ENCODE data around the gene ACOX3.

Gene ACOX3

DNA sequence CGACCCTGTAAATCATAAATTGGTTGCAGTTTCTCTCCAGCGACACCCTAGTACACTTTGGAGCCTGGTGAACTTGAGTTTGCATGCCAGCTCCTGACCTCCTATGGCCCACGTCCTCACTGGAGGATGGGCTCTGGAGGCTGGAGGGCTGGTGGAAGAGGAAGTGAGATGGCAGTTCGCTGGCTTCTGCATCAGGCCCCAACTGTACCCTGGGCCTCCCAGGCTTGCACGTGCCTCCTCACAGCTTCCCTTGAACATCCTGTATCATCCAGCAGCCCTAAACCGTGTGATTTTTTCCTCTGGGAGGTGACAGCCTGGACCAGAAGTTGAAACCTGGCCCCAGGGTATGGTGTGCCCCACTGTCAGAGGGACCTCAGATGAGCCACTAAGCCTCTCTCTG lies 92.5 kb downstream of the ACOX3 start:
- no peaks in the 10 kb centered on the region for H3K79me1 ChIP-seq (ENCODE audit: low read depth, low read length)
- no peak overlapping the region for H4K8ac ChIP-seq (ENCODE audit: low read depth, low read length)
- no peak overlapping the region for H3K23ac ChIP-seq (ENCODE audit: low read depth, low read length, poor library complexity)
- no peak overlapping the region for H2AFZ ChIP-seq (ENCODE audit: low read length)
- H2BK5ac ChIP-seq (ENCODE audit: low read length) = no peak overlapping the region
- no peak overlapping the region for H3K4me2 ChIP-seq (ENCODE audit: insufficient read depth, low read length, poor library complexity, severe bottlenecking)
- no peak for DNase-seq (ENCODE audit: low spot score)
- H3K36me3 ChIP-seq (replicated peaks in 1 of 2; ENCODE audit: control insufficient read depth in 2 of 2, insufficient read depth in 2 of 2, low read length in 2 of 2) = no peaks in the 10 kb centered on the region
- H3K14ac ChIP-seq (ENCODE audit: low read length) = no peak overlapping the region
- H3K4me3 ChIP-seq (ENCODE audit: low read length in 2 of 2) = no peak overlapping the region
- H2BK15ac ChIP-seq (ENCODE audit: low read length) = peak overlapping the region; percentile 35
- H3K27ac ChIP-seq (replicated peaks; ENCODE audit: low read length) = no peak overlapping the region
- no peak overlapping the region for H2BK12ac ChIP-seq (ENCODE audit: low read length)
- no CpG with 5 or more reads among the region's 6 CpGs for WGBS, 2 donors (ENCODE audit: extremely low coverage in 2 of 2, insufficient read length in 2 of 2, insufficient replicate concordance in 1 of 2)
- no peak overlapping the region for H3K18ac ChIP-seq (ENCODE audit: low read length)
- H3K4ac ChIP-seq (ENCODE audit: low read length) = no peak overlapping the region
- no peak overlapping the region for H2AK5ac ChIP-seq (ENCODE audit: low read depth, low read length)
- H4K91ac ChIP-seq (ENCODE audit: low read depth, low read length, poor library complexity) = no peak overlapping the region
- peaks cover 0 to 3% of the 10 kb centered on the region in 2 donors for H3K9me3 ChIP-seq (replicated peaks in 1 of 2; ENCODE audit: control insufficient read depth in 2 of 2, insufficient read depth in 1 of 2, low read depth in 1 of 2, low read length in 2 of 2)
- H3K9ac ChIP-seq (ENCODE audit: low read depth, low read length, poor library complexity) = no peak overlapping the region
- no peak overlapping the region for H2BK120ac ChIP-seq (ENCODE audit: low read depth, low read length)
- no peaks in the 10 kb centered on the region for H3K27me3 ChIP-seq (ENCODE audit: control insufficient read depth in 3 of 3, insufficient read depth in 3 of 3, low read depth in 1 of 3, low read length in 3 of 3)
- peaks cover 6% of the 10 kb centered on the region in 2 donors for H3K4me1 ChIP-seq (ENCODE audit: control insufficient read depth in 2 of 2, insufficient read depth in 1 of 2, low read depth in 1 of 2, low read length in 2 of 2)

DNA sequence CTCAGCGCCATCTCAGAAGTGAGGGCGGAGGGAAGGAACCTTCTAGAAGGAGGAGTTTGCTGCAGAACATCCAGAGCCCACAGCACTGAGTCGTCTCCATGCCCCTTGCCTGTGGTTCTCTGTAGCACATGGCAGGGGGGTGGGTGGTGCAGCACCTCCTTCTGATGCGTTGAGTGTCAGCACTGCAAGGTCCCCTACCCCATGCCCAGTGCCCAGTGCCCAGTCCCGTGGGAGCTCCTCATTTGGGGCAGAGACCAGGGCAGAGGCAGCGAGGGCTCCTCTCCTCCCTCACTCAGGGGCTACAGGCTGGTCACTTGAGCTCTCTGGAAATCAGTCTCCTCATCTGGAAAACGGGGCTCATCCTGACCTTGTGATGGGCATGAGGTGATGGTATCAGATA lies 92.9 kb downstream of the ACOX3 start:
- WGBS, 2 donors (ENCODE audit: extremely low coverage in 2 of 2, insufficient read length in 2 of 2, insufficient replicate concordance in 1 of 2) = no CpG with 5 or more reads among the region's 7 CpGs
- H2AK5ac ChIP-seq (ENCODE audit: low read depth, low read length) = no peak overlapping the region

DNA sequence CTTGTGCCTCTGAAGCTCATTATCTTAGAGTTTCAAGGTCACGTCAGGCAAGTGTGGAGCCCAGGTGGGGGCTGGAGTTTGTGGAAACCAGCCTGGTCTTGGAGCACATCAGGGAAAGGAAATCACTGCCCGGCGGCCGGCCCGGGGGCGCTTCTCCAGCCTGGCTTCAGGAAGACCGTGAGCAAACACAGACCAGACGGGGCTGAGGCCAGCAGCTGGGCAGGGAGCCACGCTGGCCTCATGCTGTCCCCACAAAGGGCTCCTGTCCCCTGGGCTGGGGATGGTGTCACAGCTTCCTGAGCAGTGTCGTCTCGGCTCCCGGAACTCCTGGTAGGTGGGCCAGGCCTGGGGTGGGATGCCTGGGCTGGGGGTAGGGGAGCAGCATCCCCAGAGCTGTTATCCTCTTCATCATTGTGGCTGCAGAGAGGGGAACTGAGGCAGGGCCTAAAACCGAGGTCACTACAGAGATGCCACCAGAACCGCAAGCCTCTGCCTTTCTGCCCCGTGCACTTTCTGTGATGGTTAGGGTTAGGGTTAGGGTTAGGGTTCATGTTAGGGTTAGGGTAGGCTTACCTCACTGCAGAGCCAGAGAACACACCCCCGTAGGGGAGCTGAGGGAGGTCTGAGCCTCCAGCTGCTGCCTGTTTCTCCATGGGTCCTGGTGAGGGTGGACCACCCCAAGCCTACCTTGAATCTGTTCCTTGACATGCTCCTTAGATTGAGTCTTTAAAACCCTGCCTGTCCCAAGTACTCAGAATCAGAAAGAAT lies 93.5 kb downstream of the ACOX3 start:
- H3K18ac ChIP-seq (ENCODE audit: low read length) = peak overlapping the region; percentile 68
- no peak for DNase-seq (ENCODE audit: low spot score)
- H3K4me2 ChIP-seq (ENCODE audit: insufficient read depth, low read length, poor library complexity, severe bottlenecking) = no peak overlapping the region
- no peak overlapping the region for H3K4me3 ChIP-seq (ENCODE audit: low read length in 2 of 2)
- no peak overlapping the region for H4K91ac ChIP-seq (ENCODE audit: low read depth, low read length, poor library complexity)
- H3K23ac ChIP-seq (ENCODE audit: low read depth, low read length, poor library complexity) = no peak overlapping the region
- no peaks in the 10 kb centered on the region for H3K27me3 ChIP-seq (ENCODE audit: control insufficient read depth in 3 of 3, insufficient read depth in 3 of 3, low read depth in 1 of 3, low read length in 3 of 3)
- no peak overlapping the region for H2BK12ac ChIP-seq (ENCODE audit: low read length)
- no peak overlapping the region for H3K9ac ChIP-seq (ENCODE audit: low read depth, low read length, poor library complexity)
- H2BK15ac ChIP-seq (ENCODE audit: low read length) = peak overlapping the region; percentile 35
- H3K27ac ChIP-seq (replicated peaks; ENCODE audit: low read length) = no peak overlapping the region
- H2AK5ac ChIP-seq (ENCODE audit: low read depth, low read length) = peak overlapping the region; percentile 42
- no peak overlapping the region for H2BK5ac ChIP-seq (ENCODE audit: low read length)
- no peaks in the 10 kb centered on the region for H3K79me1 ChIP-seq (ENCODE audit: low read depth, low read length)
- no peak overlapping the region for H4K8ac ChIP-seq (ENCODE audit: low read depth, low read length)
- WGBS, 2 donors (ENCODE audit: extremely low coverage in 2 of 2, insufficient read length in 2 of 2, insufficient replicate concordance in 1 of 2) = no CpG with 5 or more reads among the region's 16 CpGs
- no peaks in the 10 kb centered on the region for H3K36me3 ChIP-seq (replicated peaks in 1 of 2; ENCODE audit: control insufficient read depth in 2 of 2, insufficient read depth in 2 of 2, low read length in 2 of 2)
- H3K14ac ChIP-seq (ENCODE audit: low read length) = no peak overlapping the region
- no peak overlapping the region for H2AFZ ChIP-seq (ENCODE audit: low read length)
- H3K9me3 ChIP-seq (replicated peaks in 1 of 2; ENCODE audit: control insufficient read depth in 2 of 2, insufficient read depth in 1 of 2, low read depth in 1 of 2, low read length in 2 of 2) = peaks cover 0 to 3% of the 10 kb centered on the region in 2 donors
- no peak overlapping the region for H3K4ac ChIP-seq (ENCODE audit: low read length)
- H3K4me1 ChIP-seq (ENCODE audit: control insufficient read depth in 2 of 2, insufficient read depth in 1 of 2, low read depth in 1 of 2, low read length in 2 of 2) = peaks cover 3 to 5% of the 10 kb centered on the region in 2 donors
- H2BK120ac ChIP-seq (ENCODE audit: low read depth, low read length) = no peak overlapping the region

More for the DNA sequence above, 92.9 kb downstream of the ACOX3 start:
- peak overlapping the region; percentile 35 for H2BK15ac ChIP-seq (ENCODE audit: low read length)
- H3K36me3 ChIP-seq (replicated peaks in 1 of 2; ENCODE audit: control insufficient read depth in 2 of 2, insufficient read depth in 2 of 2, low read length in 2 of 2) = no peaks in the 10 kb centered on the region
- no peak overlapping the region for H3K4me3 ChIP-seq (ENCODE audit: low read length in 2 of 2)
- no peak overlapping the region for H2AFZ ChIP-seq (ENCODE audit: low read length)
- H3K9ac ChIP-seq (ENCODE audit: low read depth, low read length, poor library complexity) = no peak overlapping the region
- no peak overlapping the region for H3K4me2 ChIP-seq (ENCODE audit: insufficient read depth, low read length, poor library complexity, severe bottlenecking)
- no peak overlapping the region for H3K27ac ChIP-seq (replicated peaks; ENCODE audit: low read length)
- no peak overlapping the region for H2BK5ac ChIP-seq (ENCODE audit: low read length)
- peaks cover 6% of the 10 kb centered on the region in 2 donors for H3K4me1 ChIP-seq (ENCODE audit: control insufficient read depth in 2 of 2, insufficient read depth in 1 of 2, low read depth in 1 of 2, low read length in 2 of 2)
- H3K79me1 ChIP-seq (ENCODE audit: low read depth, low read length) = no peaks in the 10 kb centered on the region
- H3K27me3 ChIP-seq (ENCODE audit: control insufficient read depth in 3 of 3, insufficient read depth in 3 of 3, low read depth in 1 of 3, low read length in 3 of 3) = no peaks in the 10 kb centered on the region
- H2BK12ac ChIP-seq (ENCODE audit: low read length) = no peak overlapping the region
- no peak overlapping the region for H3K14ac ChIP-seq (ENCODE audit: low read length)
- no peak overlapping the region for H4K91ac ChIP-seq (ENCODE audit: low read depth, low read length, poor library complexity)
- H3K23ac ChIP-seq (ENCODE audit: low read depth, low read length, poor library complexity) = no peak overlapping the region
- no peak overlapping the region for H2BK120ac ChIP-seq (ENCODE audit: low read depth, low read length)
- H4K8ac ChIP-seq (ENCODE audit: low read depth, low read length) = no peak overlapping the region
- no peak overlapping the region for H3K4ac ChIP-seq (ENCODE audit: low read length)
- H3K18ac ChIP-seq (ENCODE audit: low read length) = peak overlapping the region; percentile 7
- DNase-seq (ENCODE audit: low spot score) = no peak
- H3K9me3 ChIP-seq (replicated peaks in 1 of 2; ENCODE audit: control insufficient read depth in 2 of 2, insufficient read depth in 1 of 2, low read depth in 1 of 2, low read length in 2 of 2) = peaks cover 0 to 3% of the 10 kb centered on the region in 2 donors

DNA sequence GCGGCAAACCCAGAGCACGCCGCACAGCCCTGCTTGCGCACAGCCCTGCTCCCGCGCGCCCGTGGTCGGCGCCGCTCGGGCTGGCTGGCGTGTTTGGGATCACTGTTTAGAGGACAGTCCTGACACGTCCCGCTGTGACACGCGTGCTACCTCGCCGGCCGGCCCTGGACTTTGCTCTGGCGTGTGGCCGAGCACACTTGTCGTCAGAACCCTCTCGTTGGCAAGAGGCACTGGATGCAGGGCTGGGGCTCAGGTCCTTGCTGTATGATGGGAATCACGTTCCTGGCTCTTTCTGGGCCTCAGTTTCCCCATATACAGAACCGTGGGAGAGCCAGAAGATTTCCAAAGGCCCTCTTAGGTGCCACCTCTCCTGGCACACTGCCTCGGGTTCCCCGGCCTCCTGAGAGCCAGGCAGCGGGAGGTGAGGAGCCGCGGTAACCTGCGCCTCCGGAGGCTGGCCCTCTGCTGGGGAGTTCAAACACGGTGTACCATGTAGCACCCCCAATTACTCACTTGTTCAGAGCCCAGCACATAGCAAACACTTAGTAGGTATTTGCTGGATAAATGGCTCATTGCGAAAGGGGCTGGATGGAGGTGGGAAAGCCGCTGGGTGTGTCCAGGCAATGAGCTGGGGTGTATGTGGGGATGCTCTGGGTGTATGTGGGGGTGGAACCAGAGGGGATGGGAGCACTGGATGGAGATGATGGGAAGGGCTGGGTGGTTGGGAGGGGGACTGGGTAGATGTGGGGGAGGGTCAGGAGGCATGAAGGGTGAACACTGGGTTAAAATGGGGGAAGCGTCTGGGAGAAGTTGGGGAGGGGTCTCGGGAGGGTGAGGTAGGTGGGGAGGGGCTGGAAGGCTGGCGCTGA lies 94.3 kb downstream of the ACOX3 start:
- Histone ChIP-seq H3K14ac (ENCODE audit: low read length) (peak overlapping the region; percentile 84), H2BK12ac (ENCODE audit: low read length) (no peak overlapping the region), H3K4me3 (ENCODE audit: low read length in 2 of 2) (no peak overlapping the region), H4K91ac (ENCODE audit: low read depth, low read length, poor library complexity) (no peak overlapping the region), H2BK15ac (ENCODE audit: low read length) (no peak overlapping the region), H3K27me3 (ENCODE audit: control insufficient read depth in 3 of 3, insufficient read depth in 3 of 3, low read depth in 1 of 3, low read length in 3 of 3) (no peaks in the 10 kb centered on the region), H3K4me2 (ENCODE audit: insufficient read depth, low read length, poor library complexity, severe bottlenecking) (no peak overlapping the region), H2AFZ (ENCODE audit: low read length) (no peak overlapping the region), H3K4me1 (ENCODE audit: control insufficient read depth in 2 of 2, insufficient read depth in 1 of 2, low read depth in 1 of 2, low read length in 2 of 2) (peaks cover 0 to 3% of the 10 kb centered on the region in 2 donors), H3K9ac (ENCODE audit: low read depth, low read length, poor library complexity) (peak overlapping the region; percentile 35), H2BK120ac (ENCODE audit: low read depth, low read length) (no peak overlapping the region), H2AK5ac (ENCODE audit: low read depth, low read length) (peak overlapping the region; percentile 59), H3K79me1 (ENCODE audit: low read depth, low read length) (no peaks in the 10 kb centered on the region), H3K9me3 (replicated peaks in 1 of 2; ENCODE audit: control insufficient read depth in 2 of 2, insufficient read depth in 1 of 2, low read depth in 1 of 2, low read length in 2 of 2) (peaks cover 3% of the 10 kb centered on the region in 2 donors), H3K23ac (ENCODE audit: low read depth, low read length, poor library complexity) (no peak overlapping the region), H4K8ac (ENCODE audit: low read depth, low read length) (no peak overlapping the region), H3K36me3 (replicated peaks in 1 of 2; ENCODE audit: control insufficient read depth in 2 of 2, insufficient read depth in 2 of 2, low read length in 2 of 2) (no peaks in the 10 kb centered on the region), H3K27ac (replicated peaks; ENCODE audit: low read length) (no peak overlapping the region), H2BK5ac (ENCODE audit: low read length) (no peak overlapping the region), H3K4ac (ENCODE audit: low read length) (no peak overlapping the region), H3K18ac (ENCODE audit: low read length) (peak overlapping the region; percentile 52)
- no CpG with 5 or more reads among the region's 39 CpGs for WGBS, 2 donors (ENCODE audit: extremely low coverage in 2 of 2, insufficient read length in 2 of 2, insufficient replicate concordance in 1 of 2)
- DNase-seq (ENCODE audit: low spot score) = no peak

All from neuronal stem cell (in vitro differentiated cells).